Fibroblast of peridontal ligament (primary cell): ENCODE results near the gene DYTN.
A peak's percentile ranks its signal among the peaks of the same experiment; 100 is the strongest.
"Not testable (repeated sequence)": the region's sequence is repeated elsewhere in the genome, so short reads cannot be mapped to it uniquely, and the experiment has no call there.

Experiments used
- DNase-seq: peaks from one replicate; pipeline ENCODE4 v3.0.0-alpha.2; 2010; ENCODE audit errors: extremely low read depth

Gene DYTN

GRCh38 chr2:206718296-206718695 lies at the start of gene DYTN:
Gene DYTN, minus strand, starts transcription at chr2:206718396. Its CDS starts 117 bp downstream, at chr2:206718279.
- DNase-seq = no peak

GRCh38 chr2:206766057-206766930 lies 48.1 kb upstream of the DYTN start:
- DNase-seq = no peak

- DNase-seq = peak; percentile 97
These were observed 47.3 kb upstream of the DYTN start, which contains the start of the genes FASTKD2 and MDH1B for GRCh38 chr2:206765242-206766056. Gene FASTKD2, plus strand, starts transcription at chr2:206765606. Its CDS starts 1,088 bp downstream, at chr2:206766694. Gene MDH1B, minus strand, starts transcription at chr2:206765328. Its CDS starts 57 bp downstream, at chr2:206765271.

GRCh38 chr2:206764673-206765241 lies 46.6 kb upstream of the DYTN start:
- DNase-seq = no peak

- no peak for DNase-seq
These were observed 38.6 kb upstream of the DYTN start for GRCh38 chr2:206756816-206757215.

GRCh38 chr2:206740800-206741199 lies 22.6 kb upstream of the DYTN start:
- DNase-seq = no peak

GRCh38 chr2:206739271-206739670 lies 21.1 kb upstream of the DYTN start:
- DNase-seq = no peak

GRCh38 chr2:206736935-206737334 lies 18.7 kb upstream of the DYTN start:
- no peak for DNase-seq

GRCh38 chr2:206733341-206733740 lies 15.1 kb upstream of the DYTN start:
- DNase-seq = no peak

- no peak for DNase-seq
These were observed 10.3 kb upstream of the DYTN start for GRCh38 chr2:206728277-206729199.

- no peak for DNase-seq
These were observed 9.1 kb upstream of the DYTN start for GRCh38 chr2:206727287-206727686.

GRCh38 chr2:206723288-206723687 lies 5.1 kb upstream of the DYTN start:
- DNase-seq = no peak

GRCh38 chr2:206721256-206721920 lies 3.2 kb upstream of the DYTN start:
- no peak for DNase-seq

- no peak for DNase-seq
These were observed 1.6 kb downstream of the DYTN start for GRCh38 chr2:206716623-206717022.

- DNase-seq = not testable (repeated sequence)
These were observed 3.0 kb downstream of the DYTN start for GRCh38 chr2:206715183-206715582.

GRCh38 chr2:206713746-206714145 lies 4.5 kb downstream of the DYTN start:
- peak; percentile 17 for DNase-seq

GRCh38 chr2:206708286-206708685 lies 9.9 kb downstream of the DYTN start:
- no peak for DNase-seq

- DNase-seq = no peak
These were observed 11.0 kb downstream of the DYTN start for GRCh38 chr2:206707164-206707701.

GRCh38 chr2:206701952-206702605 lies 16.1 kb downstream of the DYTN start:
- no peak for DNase-seq

GRCh38 chr2:206700156-206700555 lies 18.0 kb downstream of the DYTN start:
- no peak for DNase-seq
